GM12891 (cell line): ENCODE data around the gene FEN1. TPM values are rescaled to one million over a fixed set of nuclear protein-coding genes. Genes with fewer than 3 reads are reported as not detected.

Experiments used
- DNase-seq: peaks from one replicate; pipeline ENCODE4 v3.0.0; 2011; ENCODE audit warnings: low spot score; ENCODE audit not compliant: insufficient read length
- FAIRE-seq: peaks from 2 replicates; lab custom pipeline; 2011; peaks lifted over from hg19 to GRCh38; lab: Jason Lieb, UNC
- PAX5 ChIP-seq: IDR thresholded peaks from 2 replicates; pipeline ENCODE4 v1.6.1; 2011; ENCODE audit warnings: low read length, moderate library complexity, mild to moderate bottlenecking; ENCODE audit not compliant: insufficient read depth, severe bottlenecking
- POLR2A ChIP-seq: IDR thresholded peaks from 2 replicates; pipeline ENCODE4 v1.6.1; 2011; ENCODE audit warnings: low read depth, low read length, control low read depth
- POLR2AphosphoS5 ChIP-seq: IDR thresholded peaks from 2 replicates; pipeline ENCODE4 v1.6.1; 2011; ENCODE audit warnings: low read depth, low read length, control low read depth
- POU2F2 ChIP-seq: IDR thresholded peaks from 2 replicates; pipeline ENCODE4 v1.6.1; 2011; ENCODE audit warnings: low read depth, mild to moderate bottlenecking, control low read depth, low read length, moderate library complexity
- SPI1 ChIP-seq: IDR thresholded peaks from 2 replicates; pipeline ENCODE4 v1.6.1; 2011; ENCODE audit warnings: low read depth, low read length, control low read depth
- TAF1 ChIP-seq: IDR thresholded peaks from 2 replicates; pipeline ENCODE4 v1.6.1; 2011; ENCODE audit warnings: low read depth, low read length, control low read depth
- polyA plus RNA-seq: library from polyadenylated mRNA; unstranded; fragments of >200 nt; gene quantifications from one replicate; pipeline ENCODE4 v1.2.1, GENCODE V29; 2012; ENCODE audit warnings: low read depth, missing spikeins, inconsistent platforms; ENCODE audit not compliant: missing spikeins

Gene FEN1, protein sequence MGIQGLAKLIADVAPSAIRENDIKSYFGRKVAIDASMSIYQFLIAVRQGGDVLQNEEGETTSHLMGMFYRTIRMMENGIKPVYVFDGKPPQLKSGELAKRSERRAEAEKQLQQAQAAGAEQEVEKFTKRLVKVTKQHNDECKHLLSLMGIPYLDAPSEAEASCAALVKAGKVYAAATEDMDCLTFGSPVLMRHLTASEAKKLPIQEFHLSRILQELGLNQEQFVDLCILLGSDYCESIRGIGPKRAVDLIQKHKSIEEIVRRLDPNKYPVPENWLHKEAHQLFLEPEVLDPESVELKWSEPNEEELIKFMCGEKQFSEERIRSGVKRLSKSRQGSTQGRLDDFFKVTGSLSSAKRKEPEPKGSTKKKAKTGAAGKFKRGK
- polyA plus RNA-seq = 73.7 TPM

DNA sequence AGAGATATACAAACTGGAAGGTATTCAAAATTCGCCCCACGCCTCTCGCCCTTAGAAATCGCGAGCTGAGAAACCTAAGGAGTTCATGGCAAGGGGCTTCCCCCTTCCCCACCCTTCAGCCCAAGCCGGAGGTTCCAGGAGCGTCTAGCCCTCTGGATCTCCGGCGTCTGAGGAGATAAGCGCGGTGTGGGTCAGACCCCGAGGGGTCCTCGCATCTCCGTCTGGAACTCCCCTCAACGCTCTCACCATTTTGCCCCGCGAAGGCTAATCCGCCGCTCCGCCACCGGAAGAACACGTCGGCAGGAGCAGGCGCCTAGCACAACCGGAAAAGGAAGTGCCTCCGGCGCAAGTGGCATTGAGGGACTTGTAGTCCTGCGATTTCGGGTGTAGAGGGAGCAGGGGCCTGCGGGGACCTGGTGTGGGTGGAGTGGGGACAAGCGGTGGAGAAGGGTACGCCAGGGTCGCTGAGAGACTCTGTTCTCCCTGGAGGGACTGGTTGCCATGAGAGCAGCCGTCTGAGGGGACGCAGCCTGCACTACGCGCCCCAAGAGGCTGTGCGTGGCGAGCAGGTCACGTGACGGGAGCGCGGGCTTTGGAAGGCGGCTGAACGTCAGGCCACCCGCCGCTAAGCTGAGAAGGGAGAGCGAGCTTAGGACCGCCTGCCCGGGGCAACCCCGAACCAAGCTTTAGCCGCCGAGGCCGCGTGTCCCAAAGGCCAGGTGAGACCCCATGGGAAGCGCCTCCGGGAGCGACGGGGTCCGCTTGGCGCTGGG is at the start of gene FEN1, which contains the start of gene TMEM258:
TSS of gene FEN1 (plus strand) at position 602 of the 773 bp plus-strand sequence. CDS start 2,451 bp downstream, outside the sequence.
TSS of gene TMEM258 (minus strand) at position 290 of the 773 bp plus-strand sequence. CDS start at position 249, 41 bp downstream.
- FAIRE-seq (peak; percentile 83), DNase-seq (peak; percentile 91)
- TF ChIP-seq POLR2AphosphoS5 (peak; percentile 92), PAX5 (no peak), POLR2A (peak; percentile 89), SPI1 (peak; percentile 67; the same call in 1 of the 2 replicates), TAF1 (peak; percentile 87), POU2F2 (peak; percentile 55; the same call in 1 of the 2 replicates)

DNA sequence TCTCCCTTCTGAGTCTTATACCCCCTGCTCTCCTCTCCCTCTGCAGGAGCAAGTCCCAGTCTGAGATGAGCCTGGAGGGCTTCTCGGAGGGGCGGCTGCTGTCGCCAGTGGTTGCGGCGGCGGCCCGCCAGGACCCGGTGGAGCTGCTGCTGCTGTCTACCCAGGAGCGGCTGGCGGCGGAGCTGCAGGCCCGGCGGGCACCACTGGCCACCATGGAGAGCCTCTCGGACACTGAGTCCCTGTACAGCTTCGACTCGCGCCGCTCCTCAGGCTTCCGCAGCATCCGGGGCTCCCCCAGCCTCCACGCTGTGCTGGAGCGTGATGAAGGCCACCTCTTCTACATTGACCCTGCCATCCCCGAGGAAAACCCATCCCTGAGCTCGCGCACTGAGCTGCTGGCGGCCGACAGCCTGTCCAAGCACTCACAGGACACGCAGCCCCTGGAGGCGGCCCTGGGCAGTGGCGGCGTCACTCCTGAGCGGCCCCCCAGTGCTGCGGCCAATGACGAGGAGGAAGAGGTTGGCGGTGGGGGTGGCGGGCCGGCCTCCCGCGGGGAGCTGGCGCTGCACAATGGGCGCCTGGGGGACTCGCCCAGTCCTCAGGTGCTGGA is 49.1 kb upstream of the FEN1 start:
- FAIRE-seq = no peak
- TF ChIP-seq TAF1 (no peak), PAX5 (no peak), POLR2A (no peak), POU2F2 (no peak), SPI1 (no peak), POLR2AphosphoS5 (no peak)
- no peak for DNase-seq

DNA sequence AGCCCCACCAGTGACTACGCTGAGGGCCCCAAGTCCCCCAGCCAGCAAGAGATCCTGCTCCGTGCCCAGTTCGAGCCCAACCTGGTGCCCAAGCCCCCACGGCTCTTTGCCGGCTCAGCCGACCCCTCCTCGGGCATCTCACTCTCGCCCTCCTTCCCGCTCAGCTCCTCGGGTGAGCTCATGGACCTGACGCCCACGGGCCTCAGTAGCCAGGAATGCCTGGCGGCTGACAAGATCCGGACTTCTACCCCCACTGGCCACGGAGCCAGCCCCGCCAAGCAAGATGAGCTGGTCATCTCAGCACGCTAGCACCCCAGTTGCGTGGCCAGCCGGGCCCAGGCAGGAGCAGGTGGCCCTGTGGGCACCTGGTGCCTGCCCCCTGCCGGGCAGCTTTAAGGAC is 48.5 kb upstream of the FEN1 start:
- FAIRE-seq = no peak
- TF ChIP-seq PAX5 (no peak), TAF1 (no peak), POU2F2 (no peak), SPI1 (no peak), POLR2A (no peak), POLR2AphosphoS5 (no peak)
- DNase-seq = no peak

DNA sequence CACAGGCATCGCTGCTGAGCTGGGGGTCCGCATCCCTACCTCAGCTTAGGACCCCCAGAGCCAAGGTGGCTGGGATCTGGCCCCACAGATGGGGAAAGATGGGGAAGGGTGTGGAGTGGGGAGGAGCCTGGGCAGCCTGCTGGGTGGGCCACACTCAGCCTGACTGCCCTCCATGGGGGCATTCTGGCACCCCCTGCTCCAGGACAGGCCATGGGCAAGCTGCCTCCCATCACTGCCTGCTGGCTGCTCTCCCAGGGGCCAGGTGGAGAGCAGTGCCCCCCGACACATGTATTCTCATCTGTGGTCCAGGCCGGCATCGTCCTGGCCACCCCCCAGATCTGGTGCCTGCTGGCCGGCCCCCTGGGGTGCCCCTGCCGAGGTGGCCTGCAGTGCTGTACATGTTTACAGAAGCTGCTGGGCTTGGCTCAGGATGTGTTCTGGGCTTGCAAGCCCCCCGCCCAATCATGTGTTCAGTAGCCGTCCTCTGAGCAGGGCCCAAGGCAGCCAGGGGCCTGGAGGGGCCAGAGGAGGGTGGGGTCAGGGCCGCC is 48.0 kb upstream of the FEN1 start:
- no peak for FAIRE-seq
- DNase-seq = no peak
- TF ChIP-seq TAF1 = no peak
- no peak for TF ChIP-seq SPI1
- no peak for TF ChIP-seq POLR2AphosphoS5
- no peak for TF ChIP-seq POU2F2
- no peak for TF ChIP-seq PAX5
- TF ChIP-seq POLR2A = no peak

DNA sequence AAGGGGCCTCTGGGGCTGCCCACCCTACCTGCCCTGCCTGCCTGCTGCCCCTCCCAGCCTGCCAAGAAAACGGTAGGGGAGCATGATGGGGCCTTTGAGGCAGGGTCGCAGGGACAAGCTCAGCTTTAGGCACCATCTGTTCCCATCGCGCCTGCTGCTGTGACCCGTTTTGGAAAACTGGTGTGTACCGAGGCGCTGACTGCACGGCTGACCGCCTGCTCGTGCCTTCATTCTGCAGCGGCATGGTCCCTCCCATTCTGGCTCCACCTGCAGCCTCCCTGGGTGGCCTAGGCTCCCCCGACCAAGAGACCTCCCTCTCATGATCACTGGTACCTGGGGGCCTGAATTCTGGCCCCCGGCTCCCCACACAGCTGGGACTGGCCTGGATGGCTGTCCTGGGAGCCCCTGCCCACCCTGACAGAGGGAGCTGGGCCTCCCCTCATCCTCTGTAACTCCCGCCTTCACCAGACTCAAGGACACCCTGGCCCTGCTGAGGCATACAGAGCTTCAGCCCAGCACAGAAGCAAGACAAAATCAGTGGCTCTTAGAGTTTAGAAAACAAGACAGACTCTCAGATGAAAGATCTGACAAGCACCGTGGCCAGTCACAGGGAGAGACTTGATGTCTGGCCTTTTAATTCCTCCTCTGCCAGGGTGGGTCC is 46.8 kb upstream of the FEN1 start:
- no peak for DNase-seq
- no peak for FAIRE-seq
- TF ChIP-seq POLR2AphosphoS5 (no peak), POU2F2 (no peak), TAF1 (no peak), SPI1 (no peak), PAX5 (no peak), POLR2A (no peak)

DNA sequence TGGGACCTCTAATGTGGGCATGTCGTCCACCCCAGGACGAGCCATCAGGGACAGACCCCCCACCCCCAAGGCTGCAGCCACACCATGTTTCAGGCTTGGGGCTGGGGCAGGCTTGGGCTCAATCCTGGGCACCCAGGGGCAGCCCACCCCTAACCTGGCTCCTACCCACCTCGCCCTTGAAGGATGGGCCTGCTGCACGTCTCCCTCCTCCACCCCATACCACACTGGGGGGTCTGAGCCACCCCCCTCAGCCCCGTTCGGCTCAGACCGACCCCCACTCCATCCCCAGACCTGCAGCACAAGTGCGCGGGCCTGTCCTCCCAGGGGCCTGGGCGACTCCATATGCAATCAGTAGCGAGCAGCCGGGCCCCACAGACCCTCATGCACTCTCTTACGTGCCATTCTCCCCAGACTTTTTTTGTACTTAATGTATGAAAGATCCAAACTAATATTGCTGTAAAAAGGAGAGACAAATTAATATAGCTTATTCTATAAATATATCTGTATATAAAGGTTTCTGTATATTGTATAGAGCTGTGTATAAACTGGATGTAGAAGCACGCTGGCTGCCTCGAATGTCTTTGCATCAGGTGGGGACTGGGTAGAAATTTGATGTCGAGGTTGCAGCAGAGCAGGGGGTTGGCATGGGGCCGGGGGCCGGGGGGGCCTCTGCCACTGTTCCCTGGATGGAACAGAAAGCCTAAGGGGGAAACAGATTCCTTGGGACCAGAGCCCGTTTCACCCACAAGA is 46.1 kb upstream of the FEN1 start:
- TF ChIP-seq SPI1 = no peak
- no peak for TF ChIP-seq PAX5
- no peak for TF ChIP-seq POLR2AphosphoS5
- TF ChIP-seq TAF1 = no peak
- no peak for TF ChIP-seq POU2F2
- TF ChIP-seq POLR2A = no peak
- FAIRE-seq = no peak
- no peak for DNase-seq

DNA sequence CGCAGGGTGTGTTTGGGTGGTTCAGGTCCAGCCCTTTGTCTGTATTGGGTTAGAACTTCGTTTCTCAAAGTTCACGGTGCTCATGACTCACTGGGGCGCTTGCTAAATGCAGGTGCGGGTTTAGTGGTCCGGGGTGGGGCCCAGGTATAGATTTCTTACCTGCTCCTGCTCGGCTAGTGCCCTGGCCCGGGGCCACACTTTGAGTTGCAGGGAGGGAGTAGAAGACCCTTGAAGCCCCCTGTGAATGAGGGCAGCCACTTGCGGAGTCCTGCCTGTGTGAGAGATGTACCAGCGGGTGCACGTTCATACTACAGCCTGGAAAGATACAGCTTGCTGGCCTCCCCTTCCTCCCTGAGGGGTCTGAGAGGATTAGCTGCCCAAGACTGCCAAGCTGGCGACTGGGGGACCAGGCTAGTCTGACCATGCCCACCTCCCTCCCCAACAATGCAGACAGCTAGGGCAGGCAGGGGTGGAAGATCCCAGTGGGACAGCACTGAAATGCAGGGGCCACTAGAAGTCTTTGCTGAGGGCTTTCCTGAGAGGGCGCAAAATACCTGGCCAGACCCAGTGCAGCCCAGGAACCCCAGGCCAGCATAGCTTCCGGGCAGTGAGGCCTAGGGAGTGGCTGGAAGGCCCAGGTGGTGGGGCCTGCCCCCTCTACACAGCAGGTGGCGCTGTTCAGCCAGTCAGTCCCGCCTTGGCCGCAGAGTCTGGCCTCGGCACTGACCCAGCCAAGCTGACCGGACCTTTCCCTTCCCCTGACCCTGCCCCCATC is 45.3 kb upstream of the FEN1 start:
- TF ChIP-seq TAF1 = no peak
- TF ChIP-seq POU2F2 = no peak
- TF ChIP-seq POLR2A = no peak
- no peak for TF ChIP-seq POLR2AphosphoS5
- no peak for TF ChIP-seq SPI1
- no peak for TF ChIP-seq PAX5
- FAIRE-seq = peak; percentile 48
- peak; percentile 81 for DNase-seq
